Left ventricle myocardium superior (tissue), 1 donor: Measurements from ENCODE around the gene BANP. TPM values are rescaled to one million over a fixed set of nuclear protein-coding genes. Genes with fewer than 3 reads are reported as not detected.
"Not testable (repeated sequence)": the region's sequence is repeated elsewhere in the genome, so short reads cannot be mapped to it uniquely, and the experiment has no call there.

Experiments used
- ATAC-seq: fragments of 200-7000 bp; cut with Tn5 transposase; one replicate; pipeline ENCODE4 v1.9.1; 2020; ENCODE audit warnings: mild to moderate bottlenecking, moderate library complexity
- DNase-seq: peaks from one replicate; pipeline ENCODE4 v3.0.0-alpha.2; 2020
- intact Hi-C: fragments of 100-400 bp; cut with micrococcal nuclease; formaldehyde crosslinking; loops from one replicate; pipeline ENCODE4 v1.11.0; 2022
- total RNA-seq: library from RNA; stranded (reverse); fragmentation: NEBNext Ultra II Directional; extraction: Animal tissue kit (Norgen Biotek cat#: 25700); gene quantifications from one replicate; pipeline ENCODE4 v1.2.1, GENCODE V29; 2021
- donor health status: DM: no; HTN: yes; CAD: no; lungs with severe emphysema.

Gene BANP
- total RNA-seq, 1 donor from 2014 or later, result 15.5 TPM

DNA sequence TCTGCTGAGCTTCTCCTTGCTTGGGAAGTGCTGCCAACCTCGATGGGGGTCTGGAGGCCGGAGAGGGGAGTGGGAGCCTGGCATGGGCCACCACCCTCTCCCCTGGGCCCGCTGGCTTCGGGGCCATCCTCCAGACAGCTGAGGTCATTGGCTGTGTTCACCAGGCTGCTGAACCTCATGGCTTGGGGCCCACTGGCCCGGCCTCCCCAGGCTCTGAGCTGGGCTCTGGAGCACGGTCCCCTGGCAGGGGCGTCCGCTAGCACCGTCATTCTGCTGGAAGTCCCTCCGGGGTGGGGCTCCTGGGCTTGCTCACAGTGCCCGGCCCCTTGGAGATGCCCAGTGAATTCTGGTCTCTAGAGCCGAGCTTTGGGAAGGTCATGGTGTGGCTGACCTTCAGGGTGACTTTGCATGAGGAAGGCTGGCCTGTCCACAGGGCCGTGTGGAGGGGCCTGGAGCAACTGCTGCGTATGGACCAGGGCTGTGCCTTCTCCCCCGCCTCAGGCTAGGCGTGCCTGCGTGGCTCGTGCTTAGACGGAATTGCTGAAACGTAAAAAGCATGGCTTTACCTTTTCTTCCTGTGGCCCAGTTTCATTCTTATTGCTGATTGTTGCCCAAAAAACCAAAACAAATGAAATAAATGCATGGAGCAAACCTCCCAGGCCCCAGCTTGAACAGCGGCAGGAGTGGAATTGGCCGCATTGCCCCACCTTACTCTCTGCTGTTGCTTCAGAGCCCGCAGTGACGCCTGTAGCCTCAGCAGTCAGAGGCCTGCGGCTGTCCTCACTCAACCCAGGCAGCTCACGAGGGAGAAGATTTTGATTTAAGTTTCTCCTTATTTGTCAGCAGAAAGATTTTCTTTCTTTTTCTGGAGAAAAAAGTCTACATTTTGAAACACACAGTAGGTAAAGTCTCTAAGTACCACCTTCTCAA, 70.1 kb downstream of the BANP start:
- DNase-seq, ATAC-seq, intact Hi-C loops: not testable (repeated sequence)

DNA sequence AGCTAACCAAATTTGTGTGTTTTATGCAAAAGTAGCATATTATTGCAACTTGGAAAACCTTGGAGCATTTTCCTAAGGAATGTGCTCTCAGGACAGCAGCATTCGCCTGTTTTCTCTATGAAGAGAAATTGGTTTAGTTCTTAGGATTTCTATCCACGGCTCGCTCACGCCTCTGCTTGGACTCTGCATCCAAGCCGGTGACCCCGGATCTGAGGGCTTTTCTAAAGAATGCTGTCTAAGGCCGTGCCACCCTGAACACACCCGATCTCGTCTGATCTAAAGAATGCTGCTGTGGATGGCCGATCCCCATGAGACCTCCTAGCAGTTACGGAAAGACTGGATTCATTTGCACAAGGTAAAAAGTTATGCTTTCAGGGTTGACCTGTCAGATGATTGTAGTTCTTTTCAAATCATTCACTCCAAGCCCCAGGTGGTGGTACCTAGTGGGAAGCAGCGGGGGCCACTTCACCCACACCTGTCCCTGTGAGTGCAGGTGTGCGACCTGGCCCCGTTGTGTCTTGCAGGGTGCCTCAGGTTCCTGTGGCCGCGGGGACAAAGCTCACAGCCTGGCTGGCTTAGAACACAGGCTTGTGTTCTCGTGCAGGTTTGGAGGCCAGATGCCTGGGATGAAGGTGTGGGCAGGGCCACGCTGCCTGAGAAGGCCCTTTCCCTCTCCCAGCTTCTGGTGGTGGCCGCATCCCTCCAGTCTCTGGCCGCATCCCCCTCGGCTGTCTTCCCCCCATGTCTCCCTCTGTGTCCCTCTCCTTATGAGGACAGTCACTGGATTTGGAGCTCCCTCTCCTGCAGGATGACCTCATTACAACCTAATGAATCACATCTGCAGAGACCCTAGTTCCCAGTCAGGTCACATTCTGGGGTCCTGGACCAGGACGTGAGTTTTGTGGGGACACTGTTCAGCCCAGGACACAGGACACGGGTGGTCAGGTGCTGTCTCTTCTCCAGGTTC, 71.1 kb downstream of the BANP start:
- ATAC-seq (no peak), DNase-seq (no peak)
- intact Hi-C loops, result no loop called here

DNA sequence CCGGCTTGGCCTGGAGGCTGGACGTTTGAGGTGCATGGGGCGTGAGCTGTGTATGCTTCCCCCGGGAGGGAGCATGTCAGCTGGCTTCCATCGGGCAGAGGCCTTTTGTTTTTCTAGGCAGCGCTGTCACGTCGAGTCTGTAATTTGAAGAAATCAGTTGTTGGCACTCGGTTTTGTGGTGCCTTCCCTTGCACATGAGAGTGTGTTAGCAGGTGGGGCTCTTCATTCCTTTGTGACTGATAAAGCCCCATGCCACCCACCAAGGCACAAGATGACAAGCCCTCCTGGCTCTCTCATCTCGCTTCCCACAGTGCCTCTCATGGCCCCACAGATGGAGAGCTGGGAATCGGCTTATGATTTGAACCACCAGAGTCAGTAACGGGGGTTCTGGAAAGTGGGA, 72.1 kb downstream of the BANP start:
- DNase-seq (no peak), ATAC-seq (no peak)
- intact Hi-C loops, result no loop called here

DNA sequence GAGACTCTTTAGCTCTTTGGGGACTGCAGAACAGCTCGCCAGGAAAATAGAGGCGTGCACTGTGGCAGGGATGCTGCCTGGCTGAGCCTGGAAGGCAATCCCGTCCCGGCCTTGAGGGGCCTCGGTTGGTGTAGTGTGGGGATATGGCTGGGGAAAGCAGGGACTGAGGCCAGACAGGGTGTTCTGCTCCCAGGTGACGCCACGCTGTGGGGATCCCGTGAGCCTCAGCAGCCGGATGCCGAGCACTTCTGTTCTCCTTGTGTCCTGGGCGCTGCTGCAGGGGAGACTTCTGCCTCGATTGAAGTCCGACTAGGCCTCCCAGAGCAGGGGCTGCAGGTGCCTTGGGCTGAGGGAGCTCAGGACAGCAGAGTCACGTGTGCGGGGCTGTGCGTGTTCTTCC, 72.6 kb downstream of the BANP start:
- intact Hi-C loops, result no loop called here

DNA sequence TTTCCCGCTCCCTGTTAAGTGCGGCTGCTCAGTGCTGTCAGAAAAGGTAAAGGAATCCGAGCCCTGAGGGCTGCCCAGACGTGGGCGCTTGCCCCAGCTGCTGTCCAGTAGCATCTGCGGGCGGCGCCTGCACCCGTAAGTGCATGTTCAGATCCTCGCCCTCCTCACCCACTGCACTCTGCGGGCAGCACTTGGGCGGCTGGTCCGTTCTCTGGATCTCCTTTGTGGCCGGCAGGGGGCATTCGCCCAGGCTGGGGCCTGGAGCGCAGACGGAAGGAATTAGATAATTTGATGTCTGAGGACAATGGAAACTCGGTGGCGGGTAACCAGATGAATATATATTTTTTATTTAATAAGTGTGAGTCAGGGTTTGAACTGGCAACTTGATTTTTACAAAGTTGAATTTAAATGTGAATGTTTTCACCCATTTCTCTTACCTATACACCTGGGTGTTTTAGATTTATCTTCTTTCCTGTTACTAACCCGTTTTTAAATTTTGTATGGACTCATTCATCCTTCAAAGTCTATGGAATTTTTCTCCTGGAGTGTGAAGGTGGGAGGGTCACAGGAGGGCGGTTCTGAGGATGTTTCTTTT, 73.4 kb downstream of the BANP start:
- DNase-seq (peak; percentile 57), ATAC-seq (peak; percentile 62)
- intact Hi-C loops, result not testable (repeated sequence)

More for the DNA sequence above, 72.6 kb downstream of the BANP start:
- no peak for DNase-seq
- no peak for ATAC-seq

DNA sequence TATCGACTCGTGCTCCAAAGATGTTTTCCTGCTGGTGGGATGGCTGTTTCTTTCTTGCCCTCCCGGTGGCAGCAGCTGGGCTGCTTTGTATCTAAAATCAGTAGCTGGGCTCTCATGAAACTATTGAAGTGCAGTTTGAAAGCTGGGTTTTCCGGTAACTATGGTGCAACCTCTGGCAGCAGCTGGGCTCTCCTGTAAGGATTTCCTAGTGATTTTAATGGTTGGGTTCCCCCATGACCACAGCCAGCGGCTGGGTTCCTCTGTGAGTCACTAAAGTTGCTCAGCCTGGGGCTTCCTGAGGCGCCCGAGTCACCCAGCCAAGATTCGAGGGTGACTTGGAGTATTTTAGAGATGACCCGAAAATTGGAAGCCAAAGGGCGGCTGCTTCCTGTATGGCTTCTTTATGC, 73.9 kb downstream of the BANP start:
- DNase-seq, intact Hi-C loops: not testable (repeated sequence)
- peak; percentile 77 for ATAC-seq

DNA sequence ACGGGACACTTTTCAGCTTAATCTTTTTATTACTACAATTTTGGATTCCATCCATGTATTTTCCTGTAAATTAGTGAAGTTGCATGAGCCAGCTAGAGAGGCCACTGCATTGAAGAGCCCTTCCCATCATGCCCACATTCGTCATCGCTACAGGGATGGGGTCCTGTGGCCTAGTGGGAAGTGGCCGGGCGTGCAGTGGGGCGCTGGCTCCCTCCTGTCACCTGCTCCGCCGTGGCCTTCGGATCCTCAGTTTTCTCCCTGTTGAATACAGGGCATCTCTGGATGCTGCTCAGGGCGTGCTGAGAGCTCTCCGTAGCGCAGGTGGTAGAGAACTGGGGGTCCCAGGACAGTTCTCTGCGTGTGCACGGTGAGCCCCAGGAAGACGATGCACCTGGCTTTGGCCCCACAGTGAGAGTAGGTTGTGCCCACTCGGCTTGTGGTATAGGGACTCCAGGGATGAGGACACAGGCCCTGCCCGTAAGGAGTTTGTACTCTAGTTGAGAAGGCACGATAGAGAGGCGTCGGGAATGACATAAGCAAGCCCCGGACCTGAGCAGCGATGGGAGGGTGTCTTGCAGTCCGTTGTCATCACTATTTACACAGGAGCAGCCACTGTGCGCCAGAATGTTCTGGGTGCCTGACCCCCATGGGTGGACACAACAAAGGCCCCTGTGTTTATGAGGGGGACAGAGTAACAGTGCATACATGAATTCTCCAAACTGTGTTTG, 74.8 kb downstream of the BANP start:
- intact Hi-C loops, ATAC-seq, DNase-seq: not testable (repeated sequence)

DNA sequence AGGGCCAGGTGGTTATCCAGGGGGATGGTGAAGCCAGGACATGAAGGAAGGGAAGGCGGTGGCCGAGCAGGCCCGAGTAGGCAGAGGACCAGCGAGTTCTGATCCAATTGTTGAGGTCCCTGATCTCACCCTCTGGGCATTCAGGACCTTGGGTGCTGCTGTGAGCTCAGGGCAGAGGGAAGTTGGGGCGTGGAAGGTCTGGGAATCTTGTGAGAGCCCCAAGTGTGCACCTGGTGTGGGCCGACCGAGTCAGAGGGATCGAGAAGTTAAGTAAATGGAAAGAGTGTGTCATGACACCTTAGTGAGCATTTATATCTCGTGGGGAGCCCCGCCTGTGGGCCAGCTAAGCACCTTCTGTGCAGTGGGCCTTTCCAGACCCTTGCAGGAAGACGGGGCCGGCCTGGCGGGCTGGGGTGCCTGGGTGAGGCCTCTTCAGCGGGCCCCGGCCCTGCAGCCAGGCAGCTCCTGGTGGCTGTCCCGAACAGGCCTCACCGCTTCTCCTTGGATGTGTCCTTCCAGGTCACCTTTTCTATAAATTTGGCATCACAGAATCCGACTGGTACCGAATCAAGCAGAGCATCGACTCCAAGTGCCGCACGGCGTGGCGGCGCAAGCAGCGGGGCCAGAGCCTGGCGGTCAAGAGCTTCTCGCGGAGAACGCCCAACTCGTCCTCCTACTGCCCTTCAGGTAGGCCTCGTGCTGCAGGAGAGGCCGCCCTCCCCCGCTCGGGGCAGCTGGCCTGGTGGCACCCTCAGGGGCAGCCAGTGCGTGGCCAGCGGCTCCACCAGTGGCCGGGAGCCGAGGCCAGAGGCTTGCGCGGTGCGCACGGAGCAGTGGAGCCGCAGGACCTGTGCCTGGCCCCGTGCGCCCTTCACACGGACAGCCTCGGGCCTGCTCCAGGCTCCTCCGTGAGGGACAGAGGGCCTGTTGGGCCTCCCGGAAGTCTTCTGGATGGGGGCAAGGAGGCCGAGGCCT, 76.0 kb downstream of the BANP start:
- ATAC-seq, result no peak
- intact Hi-C loops, result no loop called here
- no peak for DNase-seq

DNA sequence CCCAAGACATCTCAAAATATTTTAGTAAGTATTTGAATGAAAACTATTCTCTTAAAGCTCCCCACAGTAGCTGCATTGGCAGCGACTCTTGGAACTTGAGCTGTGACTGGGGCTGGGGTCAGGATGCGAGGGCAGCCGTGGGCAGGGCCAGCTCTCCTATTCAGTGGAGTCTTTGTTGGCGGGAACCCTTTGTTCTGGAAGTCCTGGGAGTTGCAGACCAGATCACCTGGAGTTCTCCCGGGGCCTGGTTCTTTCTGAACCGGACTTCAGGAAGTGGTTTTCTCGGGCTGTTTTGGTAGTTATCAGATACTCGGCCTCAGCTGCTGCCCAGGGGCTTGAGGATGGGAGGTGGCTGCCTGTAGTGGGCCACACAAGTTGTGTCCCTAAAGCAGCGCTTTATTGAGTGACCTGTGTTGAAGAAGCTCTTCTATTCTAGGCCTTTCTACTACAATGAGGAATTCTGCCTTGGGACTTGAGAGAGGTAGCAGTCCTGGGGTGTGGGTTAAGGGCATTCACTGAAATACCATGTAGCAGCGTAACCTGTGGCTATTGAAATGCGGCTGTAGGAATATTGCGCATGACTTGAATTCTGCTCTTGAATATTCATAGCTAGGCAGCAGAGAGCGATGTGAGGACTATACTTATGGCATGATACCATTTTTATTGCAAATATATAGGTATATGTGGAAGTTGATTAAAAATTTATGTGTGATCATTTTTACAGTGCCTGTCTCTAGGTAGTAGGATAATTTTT, 77.1 kb downstream of the BANP start:
- ATAC-seq, intact Hi-C loops, DNase-seq: not testable (repeated sequence)

DNA sequence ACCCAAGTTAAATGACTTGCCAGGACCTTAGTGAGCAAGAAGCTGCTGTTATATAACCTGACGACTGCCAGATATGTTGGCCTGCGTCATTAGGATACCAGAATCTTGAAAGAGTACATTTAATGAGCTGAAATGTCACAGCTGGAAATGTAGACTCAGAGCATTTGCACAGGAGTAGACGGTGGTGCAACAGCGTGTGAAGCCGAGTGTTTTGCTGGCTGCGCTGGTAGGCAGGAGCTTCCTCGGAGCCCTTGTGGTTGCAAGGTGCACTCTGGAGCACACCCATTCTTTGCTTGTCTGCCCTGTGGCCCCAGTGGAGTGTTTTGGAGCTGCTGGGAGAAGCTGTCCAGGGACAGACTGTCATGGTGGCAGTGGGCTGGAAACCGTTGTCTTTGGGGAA, 79.3 kb downstream of the BANP start:
- ATAC-seq (peak; percentile 50), DNase-seq (no peak)
- intact Hi-C loops, result no loop called here

DNA sequence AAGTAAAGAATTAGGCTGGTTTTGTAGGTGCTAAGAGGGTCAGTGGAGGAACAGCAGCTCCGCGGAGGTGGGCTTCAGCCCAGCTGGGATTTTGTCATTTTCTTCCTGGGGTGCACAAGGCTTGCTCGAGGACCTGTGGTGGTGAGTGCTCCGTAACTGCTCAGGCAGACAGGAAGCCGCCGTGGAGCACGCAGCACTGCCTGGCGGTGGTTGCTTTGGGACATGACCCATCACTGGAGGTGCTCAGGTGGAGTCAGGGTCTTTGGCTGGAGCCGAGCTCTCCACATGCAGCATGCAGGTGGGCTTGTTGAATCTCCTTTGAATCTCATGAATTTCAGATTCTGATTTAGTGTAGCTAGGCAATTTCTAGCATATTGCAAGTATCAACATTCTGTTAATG, 79.7 kb downstream of the BANP start:
- DNase-seq, intact Hi-C loops, ATAC-seq: not testable (repeated sequence)

DNA sequence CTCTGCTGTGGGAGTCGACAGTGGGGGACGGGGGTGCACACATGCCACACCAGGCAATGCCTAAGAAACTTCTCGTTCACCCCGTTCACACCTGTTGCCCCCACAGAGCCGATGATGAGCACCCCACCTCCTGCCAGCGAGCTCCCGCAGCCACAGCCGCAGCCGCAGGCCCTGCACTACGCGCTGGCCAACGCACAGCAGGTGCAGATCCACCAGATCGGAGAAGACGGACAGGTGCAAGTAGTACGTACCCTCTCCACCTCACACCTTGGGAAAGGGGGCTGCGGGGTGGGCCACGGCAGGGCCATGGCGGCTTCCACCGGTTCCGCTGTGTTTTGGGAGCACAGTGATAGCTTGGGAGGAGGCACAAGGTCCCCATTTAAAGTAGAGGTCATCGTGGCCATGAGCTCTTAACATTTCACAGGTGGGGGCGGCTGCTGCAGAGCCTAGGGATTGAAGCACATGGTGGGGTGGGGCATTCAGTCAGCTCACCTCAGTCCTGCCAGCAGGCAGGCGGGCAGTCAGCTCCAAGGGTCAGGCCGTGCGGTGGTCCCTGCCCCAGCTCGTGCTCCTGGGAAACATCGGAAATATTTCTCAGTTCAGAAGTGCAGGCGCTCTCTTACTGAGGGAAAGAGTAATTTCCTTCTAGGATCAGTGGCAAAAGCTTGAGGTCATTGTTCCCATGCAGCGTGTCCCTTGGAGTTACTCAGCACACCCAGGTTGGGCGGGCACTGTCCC, 81.9 kb downstream of the BANP start:
- ATAC-seq, DNase-seq, intact Hi-C loops: not testable (repeated sequence)

DNA sequence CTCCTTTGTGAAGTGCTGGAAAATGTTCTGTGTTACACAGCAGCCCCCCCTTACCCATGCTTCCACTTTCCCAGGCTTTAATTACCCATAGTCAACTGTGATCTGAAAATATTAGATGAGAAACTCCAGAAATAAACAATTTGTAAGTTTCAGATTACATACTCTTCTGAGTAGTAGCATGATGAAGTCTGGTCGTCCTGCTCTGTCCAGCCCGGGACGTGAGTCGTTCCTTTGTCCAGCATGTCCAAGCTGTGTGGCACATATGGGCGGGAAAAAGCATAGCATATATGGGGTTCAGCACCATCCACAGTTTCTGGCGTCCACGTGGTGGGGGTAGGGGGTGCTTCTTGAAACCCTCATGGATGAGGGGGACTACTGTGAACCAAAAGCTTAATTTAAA, 83.5 kb downstream of the BANP start:
- DNase-seq (no peak), ATAC-seq (no peak)
- intact Hi-C loops, result no loop called here

DNA sequence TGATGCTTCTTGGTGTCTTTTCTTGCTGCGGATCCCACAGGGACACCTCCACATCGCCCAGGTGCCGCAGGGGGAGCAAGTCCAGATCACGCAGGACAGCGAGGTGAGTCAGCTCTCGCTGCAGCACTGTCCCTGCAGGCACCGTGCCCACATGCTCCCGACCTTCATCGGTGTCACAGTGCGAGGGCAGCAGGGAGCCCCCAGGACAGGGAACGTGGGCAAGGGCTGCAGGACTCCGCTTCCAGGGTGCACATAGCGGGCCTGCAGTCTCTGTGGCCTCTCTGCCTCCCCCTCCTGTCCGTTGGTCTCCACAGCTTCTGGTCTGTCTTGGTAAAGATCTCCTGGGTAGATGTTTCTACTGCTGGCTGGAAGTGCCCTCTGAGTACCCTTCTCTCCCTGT, 84.1 kb downstream of the BANP start:
- intact Hi-C loops, result no loop called here
- ATAC-seq, result no peak
- DNase-seq, result no peak

DNA sequence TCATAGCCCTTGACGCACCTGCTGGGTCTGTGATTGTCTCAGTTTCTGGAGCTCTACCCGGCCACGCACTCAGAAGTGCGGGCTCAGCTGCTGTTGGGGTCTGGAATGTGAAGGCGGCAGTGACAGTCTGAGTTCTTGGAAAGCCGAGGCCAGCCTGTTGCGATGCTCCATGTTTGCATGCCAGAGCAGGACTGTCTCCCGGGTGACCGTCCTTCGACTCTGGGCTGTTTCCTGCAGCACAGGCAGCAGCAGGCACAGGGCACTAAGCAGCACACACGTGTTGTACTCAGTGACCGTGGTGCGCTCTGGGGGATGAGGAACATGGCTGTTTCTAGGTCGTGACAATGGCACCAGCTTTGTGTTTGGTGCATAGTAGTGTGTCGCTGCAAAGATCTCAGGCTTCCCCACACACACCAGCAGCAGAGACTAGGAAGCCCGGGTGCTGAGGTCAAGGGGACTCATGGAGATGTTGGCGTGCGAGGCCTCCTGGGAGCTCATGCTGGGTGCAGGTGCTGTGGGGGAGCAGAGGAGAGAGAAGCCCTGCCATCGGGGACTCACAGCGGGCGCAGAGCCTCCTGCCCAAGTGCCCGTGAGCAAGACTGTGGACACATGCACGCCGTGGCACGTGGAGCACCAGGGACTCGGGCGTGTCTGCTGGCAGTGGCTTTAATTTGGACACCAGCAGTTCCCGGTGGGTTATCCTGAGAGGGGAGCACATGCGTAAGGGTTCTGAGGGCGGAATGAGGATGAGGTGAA, 84.8 kb downstream of the BANP start:
- DNase-seq, intact Hi-C loops: not testable (repeated sequence)
- peak; percentile 66 for ATAC-seq

DNA sequence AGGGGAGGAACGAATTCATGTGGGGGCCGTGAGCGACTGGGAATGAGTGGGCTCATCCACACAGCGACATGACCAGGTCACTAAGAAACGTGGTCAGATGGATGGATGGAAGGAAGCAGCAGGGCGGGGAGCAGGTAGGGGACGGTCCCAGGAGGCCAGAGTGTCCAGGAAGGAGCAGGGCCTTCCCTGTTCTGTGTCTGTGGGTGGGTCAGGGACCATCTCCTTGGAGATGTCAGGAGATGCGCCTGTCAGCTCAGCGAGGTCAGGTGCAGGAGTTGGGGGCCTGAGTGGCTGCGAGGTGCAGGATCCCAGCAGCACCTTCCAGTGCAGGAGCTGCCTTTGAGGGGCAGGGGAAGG, 85.4 kb downstream of the BANP start:
- DNase-seq, intact Hi-C loops: not testable (repeated sequence)

More for the DNA sequence above, 85.4 kb downstream of the BANP start:
- not testable (repeated sequence) for ATAC-seq
